HEK293 (cell line): ENCODE measurements around the gene GALNT16.

ENCODE experiments used
- ZNF394 ChIP-seq: fragments of 450-650 bp; formaldehyde crosslinking; IDR thresholded peaks from 2 replicates; pipeline ENCODE4 v1.5.1; 2016; ENCODE audit warnings: missing biosample characterization, missing genetic modification characterization, mild to moderate bottlenecking, moderate library complexity, borderline replicate concordance
- ZNF560 ChIP-seq: fragments of 450-650 bp; formaldehyde crosslinking; IDR thresholded peaks from 2 replicates; pipeline ENCODE4 v1.5.1; 2017; ENCODE audit warnings: missing biosample characterization, missing genetic modification characterization, borderline replicate concordance
- TF ChIP-seq, protein P1 (sequence below): fragments of 450-650 bp; formaldehyde crosslinking; IDR thresholded peaks from 2 replicates; pipeline ENCODE4 v1.5.1; 2016; ENCODE audit warnings: missing biosample characterization, missing genetic modification characterization
- TF ChIP-seq, protein P2 (sequence below): fragments of 450-650 bp; formaldehyde crosslinking; IDR thresholded peaks from 2 replicates; pipeline ENCODE4 v1.5.1; 2016; ENCODE audit warnings: missing biosample characterization, missing genetic modification characterization

GALNT16 gene

DNA sequence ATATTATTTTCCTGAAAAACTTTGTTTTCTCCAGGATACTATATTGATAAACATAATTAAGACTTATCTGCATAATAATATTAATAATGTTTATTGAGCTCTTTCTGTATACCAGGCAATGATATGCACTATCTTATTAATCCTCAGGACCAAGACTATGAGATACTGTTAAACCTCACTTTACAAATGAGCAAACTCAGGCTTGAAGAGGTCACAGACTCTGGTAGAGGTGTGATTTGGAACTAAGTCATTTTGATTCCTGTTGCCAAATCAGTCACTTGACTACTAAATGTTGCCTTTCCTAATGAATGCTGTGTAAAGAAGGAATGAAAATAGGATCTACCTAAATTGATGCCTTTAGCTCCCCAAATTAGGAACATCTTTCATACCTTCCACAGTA is 145.8 kb downstream of the GALNT16 start (continued):
- TF ChIP-seq, protein P1, sequence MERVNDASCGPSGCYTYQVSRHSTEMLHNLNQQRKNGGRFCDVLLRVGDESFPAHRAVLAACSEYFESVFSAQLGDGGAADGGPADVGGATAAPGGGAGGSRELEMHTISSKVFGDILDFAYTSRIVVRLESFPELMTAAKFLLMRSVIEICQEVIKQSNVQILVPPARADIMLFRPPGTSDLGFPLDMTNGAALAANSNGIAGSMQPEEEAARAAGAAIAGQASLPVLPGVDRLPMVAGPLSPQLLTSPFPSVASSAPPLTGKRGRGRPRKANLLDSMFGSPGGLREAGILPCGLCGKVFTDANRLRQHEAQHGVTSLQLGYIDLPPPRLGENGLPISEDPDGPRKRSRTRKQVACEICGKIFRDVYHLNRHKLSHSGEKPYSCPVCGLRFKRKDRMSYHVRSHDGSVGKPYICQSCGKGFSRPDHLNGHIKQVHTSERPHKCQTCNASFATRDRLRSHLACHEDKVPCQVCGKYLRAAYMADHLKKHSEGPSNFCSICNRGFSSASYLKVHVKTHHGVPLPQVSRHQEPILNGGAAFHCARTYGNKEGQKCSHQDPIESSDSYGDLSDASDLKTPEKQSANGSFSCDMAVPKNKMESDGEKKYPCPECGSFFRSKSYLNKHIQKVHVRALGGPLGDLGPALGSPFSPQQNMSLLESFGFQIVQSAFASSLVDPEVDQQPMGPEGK (tag by site-specific recombination) = no peak
- no peak for TF ChIP-seq ZNF560 (tag by site-specific recombination)
- TF ChIP-seq, protein P2, sequence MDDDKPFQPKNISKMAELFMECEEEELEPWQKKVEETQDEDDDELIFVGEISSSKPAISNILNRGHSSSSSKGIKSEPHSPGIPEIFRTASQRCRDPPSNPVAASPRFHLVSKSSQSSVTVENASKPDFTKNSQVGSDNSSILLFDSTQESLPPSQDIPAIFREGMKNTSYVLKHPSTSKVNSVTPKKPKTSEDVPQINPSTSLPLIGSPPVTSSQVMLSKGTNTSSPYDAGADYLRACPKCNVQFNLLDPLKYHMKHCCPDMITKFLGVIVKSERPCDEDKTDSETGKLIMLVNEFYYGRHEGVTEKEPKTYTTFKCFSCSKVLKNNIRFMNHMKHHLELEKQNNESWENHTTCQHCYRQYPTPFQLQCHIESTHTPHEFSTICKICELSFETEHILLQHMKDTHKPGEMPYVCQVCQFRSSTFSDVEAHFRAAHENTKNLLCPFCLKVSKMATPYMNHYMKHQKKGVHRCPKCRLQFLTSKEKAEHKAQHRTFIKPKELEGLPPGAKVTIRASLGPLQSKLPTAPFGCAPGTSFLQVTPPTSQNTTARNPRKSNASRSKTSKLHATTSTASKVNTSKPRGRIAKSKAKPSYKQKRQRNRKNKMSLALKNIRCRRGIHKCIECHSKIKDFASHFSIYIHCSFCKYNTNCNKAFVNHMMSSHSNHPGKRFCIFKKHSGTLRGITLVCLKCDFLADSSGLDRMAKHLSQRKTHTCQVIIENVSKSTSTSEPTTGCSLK (tag by site-specific recombination) = no peak
- no peak for TF ChIP-seq ZNF394 (tag by site-specific recombination)
